GM21737 (cell line): Measurements from ENCODE around the gene CHRNB4.
"Not testable (repeated sequence)": the region's sequence is repeated elsewhere in the genome, so short reads cannot be mapped to it uniquely, and the experiment has no call there.

ENCODE experiments used
- ATAC-seq: cut with Tn5 transposase; IDR thresholded peaks from one replicate; pipeline ENCODE4 v1.9.1; 2021; ENCODE audit warnings: mild to moderate bottlenecking, moderate library complexity; ENCODE audit not compliant: unreplicated experiment

CHRNB4 gene, protein sequence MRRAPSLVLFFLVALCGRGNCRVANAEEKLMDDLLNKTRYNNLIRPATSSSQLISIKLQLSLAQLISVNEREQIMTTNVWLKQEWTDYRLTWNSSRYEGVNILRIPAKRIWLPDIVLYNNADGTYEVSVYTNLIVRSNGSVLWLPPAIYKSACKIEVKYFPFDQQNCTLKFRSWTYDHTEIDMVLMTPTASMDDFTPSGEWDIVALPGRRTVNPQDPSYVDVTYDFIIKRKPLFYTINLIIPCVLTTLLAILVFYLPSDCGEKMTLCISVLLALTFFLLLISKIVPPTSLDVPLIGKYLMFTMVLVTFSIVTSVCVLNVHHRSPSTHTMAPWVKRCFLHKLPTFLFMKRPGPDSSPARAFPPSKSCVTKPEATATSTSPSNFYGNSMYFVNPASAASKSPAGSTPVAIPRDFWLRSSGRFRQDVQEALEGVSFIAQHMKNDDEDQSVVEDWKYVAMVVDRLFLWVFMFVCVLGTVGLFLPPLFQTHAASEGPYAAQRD

DNA sequence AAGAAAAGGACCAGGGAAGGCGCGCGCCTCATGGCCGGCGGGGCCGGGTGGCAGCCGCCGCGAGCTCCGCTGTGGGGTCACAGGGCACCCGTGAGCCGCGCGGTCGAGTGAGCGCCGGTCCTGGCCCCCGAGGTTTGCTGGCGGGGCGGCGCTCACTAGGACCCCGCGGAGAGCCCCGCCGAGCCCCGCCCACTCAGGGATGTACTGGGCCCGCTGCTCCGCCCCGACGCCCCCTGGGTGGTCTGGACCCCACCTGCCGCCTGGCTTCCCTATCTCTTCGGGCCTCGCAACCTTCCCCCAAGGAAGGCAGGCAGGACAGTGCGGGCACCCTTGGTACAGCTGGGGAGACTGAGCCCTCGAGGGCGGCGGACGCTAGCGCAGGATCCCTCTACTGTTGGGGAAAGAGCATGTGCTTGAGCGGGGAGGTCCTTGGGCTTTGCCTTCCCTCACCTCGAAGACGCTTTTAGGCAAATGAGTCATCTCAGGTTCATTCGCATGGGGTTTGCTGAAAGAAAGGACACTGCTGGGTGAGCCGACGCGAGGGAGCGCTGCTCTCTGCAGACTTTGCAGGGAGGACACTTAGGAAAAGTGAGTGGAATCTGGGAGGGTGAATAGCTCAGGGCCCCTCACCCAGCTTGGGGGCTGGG is at the start of gene CHRNB4:
Gene CHRNB4, minus strand, starts transcription at position 109 of the 647 bp plus-strand sequence. Its CDS starts 77 bp downstream, at position 32.
- ATAC-seq = no peak

DNA sequence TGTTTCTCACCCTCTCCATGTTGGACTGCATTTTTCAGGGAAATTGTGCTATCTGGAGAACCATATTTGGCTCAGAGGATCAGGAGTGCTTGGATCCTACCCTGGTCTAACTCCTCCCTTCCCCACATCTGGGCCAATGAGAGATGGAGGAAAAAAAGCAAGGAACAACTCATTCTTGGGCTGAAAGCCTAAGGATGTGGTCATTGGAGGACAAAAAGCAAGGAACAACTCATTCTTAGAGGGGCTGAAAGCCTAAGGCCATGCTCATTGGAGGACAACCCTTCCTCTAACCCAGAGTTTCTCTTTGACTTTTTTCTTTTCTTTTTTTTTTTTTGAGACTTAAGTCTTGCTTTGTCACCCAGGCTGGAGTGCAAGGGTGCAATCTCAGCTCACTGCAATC is 48.6 kb upstream of the CHRNB4 start:
- ATAC-seq = no peak

DNA sequence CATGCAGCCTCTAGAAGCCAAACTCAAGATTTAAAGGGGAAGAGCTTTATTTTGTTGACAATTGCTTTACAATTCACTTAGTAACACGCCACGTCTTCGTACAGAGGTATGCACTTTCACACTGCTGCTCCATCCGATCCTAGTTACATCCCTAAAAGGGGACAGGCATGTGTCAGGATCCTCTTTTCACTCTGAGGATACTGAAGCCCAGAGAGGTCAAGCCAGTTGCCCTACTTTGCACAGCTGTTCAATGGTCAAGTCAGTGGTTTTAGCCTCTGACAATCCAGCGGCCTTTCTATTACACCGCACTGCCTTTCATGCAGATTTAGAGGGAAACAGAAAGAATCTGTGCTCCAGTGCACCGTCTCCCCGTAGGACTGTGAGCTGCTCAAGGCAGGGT is 44.9 kb upstream of the CHRNB4 start:
- no peak for ATAC-seq

DNA sequence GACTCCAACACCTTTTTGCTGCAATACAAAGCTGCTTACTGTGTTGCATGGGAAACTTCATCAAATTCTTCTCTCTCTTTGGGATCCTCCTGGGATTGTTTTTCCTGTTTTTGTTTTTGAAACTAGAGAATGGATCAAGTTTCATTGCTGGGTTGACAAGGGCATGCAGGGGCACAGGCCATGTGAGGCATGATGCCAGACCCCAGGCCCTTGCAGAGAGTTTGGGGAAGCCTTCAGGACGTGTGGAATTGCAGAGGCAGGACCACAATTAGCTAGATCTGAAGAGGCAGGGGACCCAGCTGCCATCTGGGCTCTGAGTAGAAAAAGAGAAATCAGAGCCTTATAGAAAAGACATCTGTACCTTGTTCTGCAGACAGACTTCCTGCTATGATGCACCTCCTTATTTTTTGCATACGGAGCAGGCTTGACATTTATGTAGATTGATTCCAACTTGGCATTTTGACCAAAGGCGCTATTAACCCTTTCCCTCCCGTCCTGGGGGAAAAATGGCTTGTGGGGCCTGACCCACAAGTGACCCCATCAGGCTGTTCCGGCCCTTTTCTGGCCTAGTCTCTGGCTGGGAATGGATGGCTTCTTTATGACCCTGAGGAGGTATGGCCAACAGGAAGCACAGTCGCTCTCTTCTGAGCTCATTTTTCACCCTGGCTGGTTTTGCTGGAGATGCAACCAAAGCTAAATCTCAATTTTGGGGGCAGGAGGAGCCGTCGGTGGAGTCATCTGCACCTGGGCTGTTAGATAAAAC is 44.3 kb upstream of the CHRNB4 start:
- no peak for ATAC-seq

DNA sequence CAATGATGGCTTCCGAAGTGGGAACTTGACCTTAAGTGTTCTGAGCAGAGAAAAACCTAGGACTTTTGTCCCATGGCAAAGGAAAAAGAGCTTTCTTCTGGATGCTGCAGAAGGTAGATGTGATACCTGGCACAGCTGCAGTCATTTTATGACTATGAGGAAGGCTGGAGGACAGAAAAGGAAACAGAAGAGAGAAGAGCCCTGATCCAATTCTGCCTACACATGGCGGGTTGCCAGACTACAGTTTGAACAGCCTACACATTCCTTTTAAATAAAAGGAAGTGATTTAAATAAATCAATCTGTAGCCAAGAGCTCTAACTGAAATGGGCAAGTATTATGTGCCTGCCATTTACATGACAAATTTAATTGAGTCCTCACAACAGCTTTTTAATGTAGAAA is 43.6 kb upstream of the CHRNB4 start:
- ATAC-seq = no peak

GRCh38 chr15:78683599-78683998 is 42.6 kb upstream of the CHRNB4 start:
- not testable (repeated sequence) for ATAC-seq

- ATAC-seq = no peak
Measured at GRCh38 chr15:78682693-78683410, 41.8 kb upstream of the CHRNB4 start.

DNA sequence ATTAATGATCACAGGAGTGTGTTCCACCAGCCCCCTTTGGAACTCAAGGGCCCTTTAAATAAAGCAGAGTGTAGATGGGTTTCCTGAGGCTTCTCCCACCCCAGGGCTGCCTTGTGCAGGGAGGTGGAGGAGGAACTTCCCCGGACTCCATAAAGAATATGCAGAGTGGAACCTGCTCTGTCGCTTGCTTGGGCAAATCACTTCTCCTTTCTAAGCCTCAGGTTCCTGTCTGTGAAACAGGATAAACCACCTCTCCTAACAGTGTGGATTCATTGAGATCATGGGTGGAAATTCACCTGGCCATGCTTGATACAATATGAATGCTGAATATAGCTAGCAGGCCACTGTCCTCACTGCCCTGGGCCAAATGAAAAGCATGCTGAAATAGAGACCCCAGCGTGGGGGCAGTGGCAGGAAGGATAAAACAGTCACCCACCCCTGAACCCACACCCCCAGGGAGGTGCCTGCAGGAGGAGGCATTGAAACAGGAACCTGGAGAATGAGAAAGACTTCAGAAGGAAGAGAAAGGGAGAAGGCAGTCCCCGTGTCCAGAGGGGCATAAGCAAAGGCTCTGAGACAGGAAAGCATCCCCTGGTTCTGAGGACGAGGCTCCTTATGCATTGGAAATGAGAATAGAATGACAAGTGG is 41.1 kb upstream of the CHRNB4 start:
- ATAC-seq = no peak

DNA sequence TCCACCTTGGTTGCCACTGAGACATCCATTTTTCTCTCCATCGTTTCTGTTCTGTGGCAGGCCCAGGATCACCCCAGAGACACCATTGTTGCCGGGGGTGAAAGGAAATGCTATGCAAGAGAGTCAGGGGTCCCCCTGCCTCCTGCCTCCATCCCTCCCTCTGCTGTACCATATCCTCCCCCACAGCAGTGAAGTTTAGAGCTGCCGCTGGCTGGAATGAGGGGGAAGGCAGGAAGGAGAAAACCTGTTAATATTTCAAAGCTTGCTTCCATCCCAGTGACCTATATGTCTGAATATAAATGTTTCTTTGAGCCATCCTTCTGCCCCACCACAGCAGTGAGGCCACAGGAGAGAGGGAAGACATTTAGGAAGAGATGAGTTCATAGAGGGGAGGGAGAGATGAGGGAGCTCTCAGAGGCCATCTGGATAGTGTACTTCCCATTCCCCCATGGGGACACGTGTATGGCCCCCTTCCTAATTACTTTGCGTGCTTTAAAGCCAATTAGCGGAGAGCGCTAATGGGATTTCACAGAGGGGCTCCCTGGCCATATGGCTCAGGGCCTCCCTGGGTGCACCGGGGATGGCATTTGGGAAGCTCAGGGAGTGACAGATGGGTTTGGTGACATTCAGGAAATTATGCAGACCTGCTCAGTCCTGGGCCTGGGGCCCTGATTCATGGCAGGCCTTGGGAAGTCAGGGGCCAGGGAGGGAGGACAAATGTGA is 40.4 kb upstream of the CHRNB4 start:
- ATAC-seq = no peak

DNA sequence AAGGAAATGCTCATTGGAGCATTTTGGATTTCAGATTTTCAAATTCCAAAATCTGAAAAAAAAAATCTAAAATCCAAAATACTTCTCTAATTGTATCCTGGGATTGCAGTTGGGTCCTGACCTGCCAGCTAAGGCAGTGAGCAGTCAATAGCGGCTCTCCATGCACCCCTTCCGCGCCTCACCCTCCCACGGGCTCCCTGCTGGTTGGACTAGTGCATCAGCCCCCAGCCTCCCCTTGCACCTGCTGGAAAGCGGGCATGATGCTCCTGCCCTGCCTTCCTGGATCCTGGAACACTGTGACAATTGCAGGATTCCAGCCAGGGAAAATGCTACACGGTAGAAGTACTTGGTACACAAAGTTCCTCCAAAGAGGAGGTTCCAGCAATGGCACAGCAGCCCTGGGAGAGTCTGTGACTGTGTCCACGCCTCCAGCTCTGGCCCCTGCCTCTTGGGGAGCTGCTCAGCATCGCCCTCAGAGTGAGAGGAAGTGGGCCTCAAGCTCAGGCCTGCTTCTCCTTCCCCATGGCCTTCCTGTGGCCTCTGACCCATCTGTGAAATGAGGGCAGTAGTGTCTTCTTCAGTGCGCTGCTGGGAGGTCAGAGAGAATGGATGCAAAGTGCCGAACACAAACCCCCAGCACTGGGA is 39.5 kb upstream of the CHRNB4 start:
- no peak for ATAC-seq

- ATAC-seq = no peak
Measured at GRCh38 chr15:78679089-78679511, 38.1 kb upstream of the CHRNB4 start.

DNA sequence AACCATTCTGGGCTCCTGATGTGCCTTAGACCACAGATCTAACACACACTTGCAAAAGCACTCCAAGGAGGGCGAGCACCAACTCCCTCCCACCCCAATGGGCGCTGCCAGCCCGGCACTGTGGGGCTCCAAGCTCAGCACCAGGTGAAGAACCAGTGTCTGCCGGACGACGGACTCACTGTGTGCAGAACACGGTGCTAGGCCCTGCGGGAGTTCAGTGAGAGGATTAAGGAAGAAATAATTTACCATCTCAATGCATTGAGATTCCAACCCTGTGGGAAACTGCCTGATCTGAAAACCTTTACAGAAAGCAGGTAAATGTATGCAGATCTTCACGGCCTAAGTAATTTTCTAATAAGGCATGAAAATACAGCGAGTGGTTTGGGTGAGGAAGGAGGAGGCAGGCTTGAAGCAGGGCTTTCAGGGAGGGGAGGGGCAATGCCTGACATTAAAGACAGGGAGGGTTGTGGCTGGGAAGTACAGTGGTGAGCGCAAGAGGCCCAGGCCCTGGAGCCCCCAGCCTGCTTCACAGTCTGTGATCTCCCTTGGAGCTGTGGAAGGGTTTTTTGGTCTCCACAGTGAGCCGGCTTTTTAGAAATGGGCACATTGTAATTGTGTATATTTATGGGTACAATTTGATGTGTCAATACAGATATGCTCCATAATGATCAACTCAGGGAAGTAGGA is 35.6 kb upstream of the CHRNB4 start:
- no peak for ATAC-seq

- no peak for ATAC-seq
Measured at GRCh38 chr15:78675617-78676360, 34.8 kb upstream of the CHRNB4 start.

DNA sequence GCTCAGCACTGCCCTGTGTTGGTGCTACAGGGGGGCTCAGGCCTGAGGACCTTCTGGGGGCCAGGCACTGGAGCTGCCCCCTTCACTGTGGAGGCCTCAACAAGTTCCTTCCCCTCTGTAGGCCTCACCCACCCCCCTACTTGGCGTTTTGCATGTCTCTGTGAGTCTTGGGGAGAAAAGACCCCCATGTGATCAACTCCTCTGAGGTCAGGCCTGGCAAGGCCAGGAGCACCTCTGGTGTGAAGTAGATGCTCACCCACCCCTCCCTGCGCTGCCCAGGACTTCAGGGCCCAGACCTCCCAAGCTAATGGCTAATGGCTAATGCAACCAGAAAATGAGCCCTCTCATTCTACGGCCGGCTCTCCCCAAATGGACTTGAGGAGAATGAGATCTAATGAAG is 34.2 kb upstream of the CHRNB4 start:
- ATAC-seq = no peak

DNA sequence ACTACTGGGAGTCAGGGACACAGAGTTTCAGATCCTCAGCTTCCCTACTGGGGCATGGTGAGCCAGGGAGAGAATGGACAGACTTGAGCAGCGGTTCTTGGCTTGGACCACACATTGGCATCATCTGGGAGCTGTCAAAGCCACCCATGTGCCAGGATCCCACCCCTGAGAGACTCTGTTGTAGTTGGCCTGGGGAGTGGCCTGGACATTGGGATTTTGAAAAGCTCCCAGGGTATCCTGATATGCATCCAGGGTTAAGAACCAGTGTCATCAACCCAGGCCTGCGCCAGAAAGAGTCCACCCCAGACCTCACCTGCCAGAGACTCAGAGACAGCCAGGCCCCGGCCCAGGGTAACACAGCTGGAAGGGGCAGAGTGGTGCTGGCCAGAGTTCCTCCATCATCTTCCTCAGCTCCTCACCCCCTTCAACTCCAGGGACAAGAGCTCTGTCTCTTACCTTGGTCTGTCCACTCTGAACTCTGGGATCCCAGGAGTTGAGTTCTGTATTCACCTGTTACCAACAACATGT is 33.0 kb upstream of the CHRNB4 start:
- ATAC-seq = no peak

DNA sequence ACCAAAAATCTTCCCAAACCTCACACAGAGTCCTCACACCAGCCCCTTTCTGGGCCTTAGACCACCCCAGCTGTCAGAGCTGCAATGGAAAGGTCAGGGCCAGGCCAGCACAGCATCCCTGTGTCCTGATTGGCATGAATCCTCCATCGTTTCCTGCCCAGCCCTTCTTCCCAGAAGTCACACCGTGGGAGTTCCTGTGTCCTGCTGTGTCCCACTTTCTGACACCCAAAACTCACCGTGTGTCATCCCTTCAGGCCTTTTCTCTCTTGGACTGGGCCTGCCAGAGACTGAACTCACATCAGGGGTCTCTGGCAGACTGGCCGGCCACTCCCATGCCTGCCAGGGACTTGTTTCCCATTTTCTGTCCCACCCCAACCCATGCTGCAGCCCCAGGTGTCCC is 32.5 kb upstream of the CHRNB4 start:
- ATAC-seq = no peak

DNA sequence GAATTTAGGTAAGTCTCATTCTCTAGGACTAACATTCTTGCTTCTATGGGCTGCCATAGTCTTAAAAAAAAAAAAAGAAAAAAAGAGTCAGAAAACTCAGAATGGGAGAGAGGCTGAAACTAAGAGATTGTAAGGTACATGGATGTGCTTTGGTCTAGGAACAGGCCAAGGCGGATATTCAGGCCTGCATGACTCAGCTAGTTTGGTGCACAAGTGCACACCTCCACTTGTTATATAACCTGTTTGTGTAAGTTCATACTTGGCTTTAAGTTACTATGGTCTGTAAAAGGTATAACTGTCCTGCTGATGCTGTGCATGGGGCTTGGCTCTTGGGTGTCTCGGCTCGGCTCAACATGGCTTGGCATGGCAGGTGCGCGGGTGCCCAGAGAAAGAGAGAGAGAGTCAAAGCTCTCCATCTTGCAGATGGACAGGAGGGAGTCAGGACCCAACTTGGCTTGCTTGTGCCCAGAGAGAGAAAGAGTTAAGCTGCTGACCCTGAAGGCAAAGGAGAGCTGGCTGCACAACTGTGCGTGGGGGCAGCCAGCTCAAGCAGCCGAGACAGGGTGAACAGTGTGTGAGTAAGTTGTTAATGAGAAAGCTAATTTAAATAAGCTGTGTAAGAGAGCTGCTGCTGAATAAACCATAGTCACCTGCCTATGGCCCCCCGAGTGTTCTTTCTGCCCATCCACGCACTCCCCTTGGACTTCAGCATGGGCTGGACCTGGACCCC is 31.4 kb upstream of the CHRNB4 start:
- no peak for ATAC-seq
